HepG2 (cell line): Measurements from ENCODE around the gene CHMP2B. TPM values are rescaled to one million over a fixed set of nuclear protein-coding genes. Genes with fewer than 3 reads are reported as not detected.

Experiments
- CBFB ChIP-seq: sonication (generic); formaldehyde crosslinking; IDR thresholded peaks from 2 replicates; pipeline ENCODE4 v1.4.0; 2020; ENCODE audit warnings: missing genetic modification reagents
- EED ChIP-seq: sonication (generic); formaldehyde crosslinking; IDR thresholded peaks from 2 replicates; pipeline ENCODE4 v1.5.0; 2020; ENCODE audit warnings: mild to moderate bottlenecking, missing genetic modification reagents
- GMEB2 ChIP-seq: IDR thresholded peaks from 2 replicates; pipeline ENCODE4 v1.6.1; 2016; ENCODE audit warnings: missing biosample characterization, missing genetic modification reagents, low read depth
- HMG20A ChIP-seq: IDR thresholded peaks from 2 replicates; pipeline ENCODE4 v1.6.1; 2016; ENCODE audit warnings: borderline replicate concordance
- KDM2A ChIP-seq: sonication (generic); formaldehyde crosslinking; IDR thresholded peaks from 2 replicates; pipeline ENCODE4 v1.4.0; 2020; ENCODE audit warnings: low read depth, missing genetic modification reagents, borderline replicate concordance
- MXI1 ChIP-seq: IDR thresholded peaks from 3 replicates; pipeline ENCODE4 v1.6.1; 2012; ENCODE audit warnings: low read depth, low read length, inconsistent platforms, borderline replicate concordance
- ZIK1 ChIP-seq: sonication (generic); formaldehyde crosslinking; IDR thresholded peaks from 2 replicates; pipeline ENCODE4 v1.5.0; 2020; ENCODE audit warnings: mild to moderate bottlenecking, low read depth, missing genetic modification reagents, borderline replicate concordance
- ZNF142 ChIP-seq: sonication (generic); formaldehyde crosslinking; IDR thresholded peaks from 2 replicates; pipeline ENCODE4 v1.4.0; 2020; ENCODE audit warnings: missing genetic modification reagents
- ZNF335 ChIP-seq: sonication (generic); formaldehyde crosslinking; IDR thresholded peaks from 2 replicates; pipeline ENCODE4 v1.4.0; 2020; ENCODE audit warnings: missing genetic modification reagents
- ZNF782 ChIP-seq: sonication (generic); formaldehyde crosslinking; IDR thresholded peaks from 2 replicates; pipeline ENCODE4 v1.4.0; 2020; ENCODE audit warnings: missing genetic modification reagents, mild to moderate bottlenecking, borderline replicate concordance
- polyA plus RNA-seq, 8 experiments: library from polyadenylated mRNA; depleted of rRNA in 3 of 8; stranded (reverse) in 7 of 8; unstranded in 1 of 8; fragments of >200 nt; fragmentation: Illumina TruSeq in 4 of 8; extraction: Trizol in 4 of 8; gene quantifications; 2 replicates each; pipeline versions ENCODE4 v1.2.1 to v1.2.3, GENCODE V29; 2011 to 2016; ENCODE audit warnings: low read depth in 4 of 8, missing spikeins in 1 of 8, mixed read lengths in 1 of 8; ENCODE audit not compliant: insufficient read depth in 1 of 8
- total RNA-seq, 5 experiments: library from RNA; depleted of rRNA; stranded (reverse); fragments of >200 nt; fragmentation: Illumina TruSeq; extraction: Trizol; gene quantifications; 2 replicates each; pipeline ENCODE4 v1.2.3, GENCODE V29; 2016; ENCODE audit warnings: low read depth in 1 of 5
- TF ChIP-seq, protein P1 (sequence below): sonication (generic); formaldehyde crosslinking; IDR thresholded peaks from 2 replicates; pipeline ENCODE4 v1.8.1; 2023; ENCODE audit warnings: mild to moderate bottlenecking, inconsistent platforms, moderate library complexity, missing genetic modification reagents, borderline replicate concordance
- TF ChIP-seq, protein P2 (sequence below): sonication (generic); formaldehyde crosslinking; conservative IDR thresholded peaks from 2 replicates; pipeline ENCODE4 v1.4.0; 2020; ENCODE audit warnings: missing genetic modification reagents
- TF ChIP-seq, protein P3 (sequence below): sonication (generic); formaldehyde crosslinking; IDR thresholded peaks from 2 replicates; pipeline ENCODE4 v1.4.0; 2020; ENCODE audit warnings: missing genetic modification reagents, low read depth, mild to moderate bottlenecking, borderline replicate concordance
- TF ChIP-seq, protein P4 (sequence below): sonication (generic); formaldehyde crosslinking; IDR thresholded peaks from 2 replicates; pipeline ENCODE4 v1.8.1; 2023; ENCODE audit warnings: missing genetic modification reagents, inconsistent platforms, borderline replicate concordance

Gene CHMP2B
- total and polyA plus RNA-seq, 2 of the 13 experiments (the other 11 are each of a cell fraction or from before 2014, with no cell fraction given), result 6.9 to 33.5 TPM

DNA sequence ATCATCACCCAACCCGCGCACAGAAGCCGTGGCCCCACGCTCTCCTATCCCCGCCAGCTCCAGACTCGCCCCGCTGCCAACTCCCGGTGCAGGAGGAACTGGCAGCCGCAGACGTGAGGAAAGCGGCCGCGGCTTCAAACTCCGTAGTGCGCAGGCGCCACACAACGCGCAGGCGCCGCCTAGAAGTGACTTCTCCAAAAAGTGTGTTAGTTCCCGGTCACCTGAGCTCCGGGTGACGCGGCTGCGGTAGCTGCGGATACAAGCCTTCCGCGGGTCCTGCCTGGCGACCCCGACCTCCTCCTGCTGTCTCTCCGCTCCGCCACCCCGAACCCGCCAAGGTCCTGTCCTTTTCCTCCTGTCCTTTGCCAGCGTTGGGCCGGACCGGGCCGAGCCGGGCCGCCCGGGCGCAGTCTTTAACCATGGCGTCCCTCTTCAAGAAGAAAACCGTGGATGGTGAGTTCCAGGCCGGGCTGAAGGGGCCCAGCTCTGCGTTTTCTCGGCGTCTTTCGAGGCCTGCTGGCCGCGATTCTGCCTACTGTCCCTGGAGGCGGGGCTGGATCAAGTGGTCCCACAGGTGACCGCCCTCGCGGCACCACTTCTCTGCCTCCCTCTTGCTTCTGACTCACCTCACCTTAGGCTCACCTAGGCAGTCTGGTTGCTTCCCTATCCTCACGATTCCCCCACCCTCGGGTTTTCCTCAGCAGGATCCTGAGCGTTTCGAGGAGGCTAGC is at the start of gene CHMP2B (continued):
- TF ChIP-seq GMEB2 (CRISPR knock-in tag) (peak; percentile 60; the same call in 1 of the 2 replicates), ZIK1 (peak; percentile 89), HMG20A (CRISPR knock-in tag) (no peak), CBFB (no peak; the same call in 1 of the 2 replicates), EED (no peak; the same call in 1 of the 2 replicates), MXI1 (peak; percentile 53; the same call in 1 of the 3 replicates), ZNF142 (peak; percentile 58; the same call in 1 of the 2 replicates), ZNF335 (CRISPR knock-in tag) (peak; percentile 59; the same call in 1 of the 2 replicates), KDM2A (peak; percentile 75), ZNF782 (CRISPR knock-in tag) (peak; percentile 88; the same call in 1 of the 2 replicates)
- TF ChIP-seq, protein P1, sequence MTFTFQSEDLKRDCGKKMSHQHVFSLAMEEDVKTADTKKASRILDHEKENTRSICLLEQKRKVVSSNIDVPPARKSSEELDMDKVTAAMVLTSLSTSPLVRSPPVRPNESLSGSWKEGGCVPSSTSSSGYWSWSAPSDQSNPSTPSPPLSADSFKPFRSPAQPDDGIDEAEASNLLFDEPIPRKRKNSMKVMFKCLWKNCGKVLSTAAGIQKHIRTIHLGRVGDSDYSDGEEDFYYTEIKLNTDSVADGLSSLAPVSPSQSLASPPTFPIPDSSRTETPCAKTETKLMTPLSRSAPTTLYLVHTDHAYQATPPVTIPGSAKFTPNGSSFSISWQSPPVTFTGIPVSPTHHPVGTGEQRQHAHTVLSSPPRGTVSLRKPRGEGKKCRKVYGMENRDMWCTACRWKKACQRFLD, result peak; percentile 89; the same call in 1 of the 2 replicates
- TF ChIP-seq, protein P2, sequence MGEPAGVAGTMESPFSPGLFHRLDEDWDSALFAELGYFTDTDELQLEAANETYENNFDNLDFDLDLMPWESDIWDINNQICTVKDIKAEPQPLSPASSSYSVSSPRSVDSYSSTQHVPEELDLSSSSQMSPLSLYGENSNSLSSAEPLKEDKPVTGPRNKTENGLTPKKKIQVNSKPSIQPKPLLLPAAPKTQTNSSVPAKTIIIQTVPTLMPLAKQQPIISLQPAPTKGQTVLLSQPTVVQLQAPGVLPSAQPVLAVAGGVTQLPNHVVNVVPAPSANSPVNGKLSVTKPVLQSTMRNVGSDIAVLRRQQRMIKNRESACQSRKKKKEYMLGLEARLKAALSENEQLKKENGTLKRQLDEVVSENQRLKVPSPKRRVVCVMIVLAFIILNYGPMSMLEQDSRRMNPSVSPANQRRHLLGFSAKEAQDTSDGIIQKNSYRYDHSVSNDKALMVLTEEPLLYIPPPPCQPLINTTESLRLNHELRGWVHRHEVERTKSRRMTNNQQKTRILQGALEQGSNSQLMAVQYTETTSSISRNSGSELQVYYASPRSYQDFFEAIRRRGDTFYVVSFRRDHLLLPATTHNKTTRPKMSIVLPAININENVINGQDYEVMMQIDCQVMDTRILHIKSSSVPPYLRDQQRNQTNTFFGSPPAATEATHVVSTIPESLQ, result no peak
- TF ChIP-seq, protein P3, sequence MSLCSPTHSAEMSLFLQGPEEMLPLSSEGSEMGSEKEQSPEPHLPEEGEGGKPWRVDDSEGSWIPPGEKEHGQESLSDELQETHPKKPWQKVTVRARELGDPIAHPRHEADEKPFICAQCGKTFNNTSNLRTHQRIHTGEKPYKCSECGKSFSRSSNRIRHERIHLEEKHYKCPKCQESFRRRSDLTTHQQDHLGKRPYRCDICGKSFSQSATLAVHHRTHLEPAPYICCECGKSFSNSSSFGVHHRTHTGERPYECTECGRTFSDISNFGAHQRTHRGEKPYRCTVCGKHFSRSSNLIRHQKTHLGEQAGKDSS (CRISPR knock-in tag), result no peak
- TF ChIP-seq, protein P4, sequence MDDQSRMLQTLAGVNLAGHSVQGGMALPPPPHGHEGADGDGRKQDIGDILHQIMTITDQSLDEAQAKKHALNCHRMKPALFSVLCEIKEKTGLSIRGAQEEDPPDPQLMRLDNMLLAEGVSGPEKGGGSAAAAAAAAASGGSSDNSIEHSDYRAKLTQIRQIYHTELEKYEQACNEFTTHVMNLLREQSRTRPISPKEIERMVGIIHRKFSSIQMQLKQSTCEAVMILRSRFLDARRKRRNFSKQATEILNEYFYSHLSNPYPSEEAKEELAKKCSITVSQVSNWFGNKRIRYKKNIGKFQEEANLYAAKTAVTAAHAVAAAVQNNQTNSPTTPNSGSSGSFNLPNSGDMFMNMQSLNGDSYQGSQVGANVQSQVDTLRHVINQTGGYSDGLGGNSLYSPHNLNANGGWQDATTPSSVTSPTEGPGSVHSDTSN (CRISPR knock-in tag), result no peak
